GM12872 (cell line): Measurements from ENCODE around the gene CHRM1.

ENCODE experiments used
- CTCF ChIP-seq: IDR thresholded peaks from 3 replicates; pipeline ENCODE4 v1.5.1; 2011; ENCODE audit warnings: low read depth, mild to moderate bottlenecking, low read length, moderate library complexity; ENCODE audit not compliant: insufficient read depth

The CHRM1 gene

GRCh38 chr11:62921201-62921572 is at the start of gene CHRM1:
Gene CHRM1 (minus strand): TSS chr11:62921363. CDS start chr11:62911100, 10,263 bp downstream.
- no peak for TF ChIP-seq CTCF

- no peak for TF ChIP-seq CTCF
Observed at GRCh38 chr11:62965574-62965973, 44.4 kb upstream of the CHRM1 start.

- TF ChIP-seq CTCF: no peak
Observed at GRCh38 chr11:62962391-62962790, 41.2 kb upstream of the CHRM1 start.

GRCh38 chr11:62961017-62961570 is 39.9 kb upstream of the CHRM1 start:
- no peak for TF ChIP-seq CTCF

- TF ChIP-seq CTCF: no peak
Observed at GRCh38 chr11:62959422-62959980, 38.3 kb upstream of the CHRM1 start.

GRCh38 chr11:62958547-62959421 is 37.6 kb upstream of the CHRM1 start:
- no peak for TF ChIP-seq CTCF

GRCh38 chr11:62957147-62957546 is 36.0 kb upstream of the CHRM1 start:
- no peak for TF ChIP-seq CTCF
